SU-DHL-6 (cell line): Measurements from ENCODE around the gene OTOS.

ENCODE experiments used
- H2AFZ ChIP-seq: fragments of 200-600 bp; sonication (generic); 2 replicates; pipeline ENCODE4 v1.6.1; 2014; ENCODE audit warnings: low read depth, mild to moderate bottlenecking, moderate library complexity, mixed read lengths, antibody characterized with exemption, low read length; ENCODE audit not compliant: severe bottlenecking
- H3F3A ChIP-seq: fragments of 200-600 bp; shearing (Covaris generic); 2 replicates; pipeline ENCODE4 v1.6.0; 2016; ENCODE audit warnings: antibody characterized with exemption, mild to moderate bottlenecking; ENCODE audit not compliant: insufficient read depth
- H3K27ac ChIP-seq: fragments of 200-600 bp; sonication (generic); 2 replicates; pipeline ENCODE4 v1.5.1; 2016; ENCODE audit warnings: low read depth, mild to moderate bottlenecking, low read length, moderate library complexity, mixed read lengths
- H3K27me3 ChIP-seq: fragments of 200-600 bp; sonication (generic), shearing (Covaris generic); 2 replicates; pipeline ENCODE4 v1.6.0; 2014; ENCODE audit warnings: mild to moderate bottlenecking, low read length
- H3K36me3 ChIP-seq: fragments of 200-600 bp; sonication (generic); 2 replicates; pipeline ENCODE4 v1.6.1; 2014; ENCODE audit warnings: mild to moderate bottlenecking, low read length, mixed read lengths
- H3K4me2 ChIP-seq: fragments of 300-600, 200-600 bp; shearing (Covaris generic), sonication (generic); 2 replicates; pipeline ENCODE4 v1.6.0; 2014; ENCODE audit warnings: low read length, low read depth, mild to moderate bottlenecking; ENCODE audit not compliant: poor library complexity, severe bottlenecking
- H3K4me3 ChIP-seq: fragments of 200-600 bp; sonication (generic); 2 replicates; pipeline ENCODE4 v1.5.1; 2014; ENCODE audit warnings: antibody characterized with exemption, low read length, mild to moderate bottlenecking, mixed read lengths; ENCODE audit not compliant: insufficient read depth, poor library complexity, severe bottlenecking
- H3K79me2 ChIP-seq: fragments of 200-600 bp; sonication (generic); 2 replicates; pipeline ENCODE4 v1.6.1; 2014; ENCODE audit warnings: mild to moderate bottlenecking, low read length, moderate library complexity; ENCODE audit not compliant: insufficient read depth
- H3K9ac ChIP-seq: fragments of 200-600 bp; sonication (generic); 2 replicates; pipeline ENCODE4 v1.7.0; 2014; ENCODE audit warnings: mild to moderate bottlenecking, low read length
- H3K9me2 ChIP-seq: fragments of 200-600 bp; sonication (generic); replicated peaks from 2 replicates; pipeline ENCODE4 v1.6.1; 2014; ENCODE audit warnings: low read length; ENCODE audit not compliant: insufficient read depth
- H3K9me3 ChIP-seq: fragments of 200-600 bp; sonication (generic); 2 replicates; pipeline ENCODE4 v1.6.1; 2014; ENCODE audit warnings: low read length, mixed read lengths; ENCODE audit not compliant: insufficient read depth
- H4K20me1 ChIP-seq: fragments of 200-600 bp; sonication (generic); 2 replicates; pipeline ENCODE4 v1.6.1; 2014; ENCODE audit warnings: low read depth, mild to moderate bottlenecking, antibody characterized with exemption, low read length, moderate library complexity, mixed read lengths
- EZH2phosphoT487 ChIP-seq: fragments of 200-600 bp; sonication (generic), shearing (Covaris generic); conservative IDR thresholded peaks from 2 replicates; pipeline ENCODE4 v1.6.1; 2018; ENCODE audit warnings: mild to moderate bottlenecking, antibody characterized with exemption, low read length, moderate library complexity, mixed read lengths
- TF ChIP-seq, protein P1 (sequence below): fragments of 200-600 bp; sonication (generic); IDR thresholded peaks from one replicate; pipeline ENCODE4 v1.5.1; 2017; ENCODE audit warnings: antibody characterized with exemption, mild to moderate bottlenecking, low read length, moderate library complexity; ENCODE audit not compliant: insufficient read depth, poor library complexity, severe bottlenecking

OTOS gene

GRCh38 chr2:240135706-240136012 is 4.8 kb downstream of the OTOS start:
- H3K27ac ChIP-seq, result no peak overlapping the region
- no peaks in the 10 kb centered on the region for H3F3A ChIP-seq
- H2AFZ ChIP-seq, result peak overlapping the region; percentile 95
- H3K4me3 ChIP-seq, result peak overlapping the region; percentile 97
- H3K79me2 ChIP-seq, result peaks cover 19% of the 10 kb centered on the region
- TF ChIP-seq, protein P1, sequence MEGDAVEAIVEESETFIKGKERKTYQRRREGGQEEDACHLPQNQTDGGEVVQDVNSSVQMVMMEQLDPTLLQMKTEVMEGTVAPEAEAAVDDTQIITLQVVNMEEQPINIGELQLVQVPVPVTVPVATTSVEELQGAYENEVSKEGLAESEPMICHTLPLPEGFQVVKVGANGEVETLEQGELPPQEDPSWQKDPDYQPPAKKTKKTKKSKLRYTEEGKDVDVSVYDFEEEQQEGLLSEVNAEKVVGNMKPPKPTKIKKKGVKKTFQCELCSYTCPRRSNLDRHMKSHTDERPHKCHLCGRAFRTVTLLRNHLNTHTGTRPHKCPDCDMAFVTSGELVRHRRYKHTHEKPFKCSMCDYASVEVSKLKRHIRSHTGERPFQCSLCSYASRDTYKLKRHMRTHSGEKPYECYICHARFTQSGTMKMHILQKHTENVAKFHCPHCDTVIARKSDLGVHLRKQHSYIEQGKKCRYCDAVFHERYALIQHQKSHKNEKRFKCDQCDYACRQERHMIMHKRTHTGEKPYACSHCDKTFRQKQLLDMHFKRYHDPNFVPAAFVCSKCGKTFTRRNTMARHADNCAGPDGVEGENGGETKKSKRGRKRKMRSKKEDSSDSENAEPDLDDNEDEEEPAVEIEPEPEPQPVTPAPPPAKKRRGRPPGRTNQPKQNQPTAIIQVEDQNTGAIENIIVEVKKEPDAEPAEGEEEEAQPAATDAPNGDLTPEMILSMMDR, result no peak
- TF ChIP-seq EZH2phosphoT487, result no peak
- no peaks in the 10 kb centered on the region for H3K36me3 ChIP-seq
- H3K9me2 ChIP-seq, result no peaks in the 10 kb centered on the region
- H3K9me3 ChIP-seq, result no peaks in the 10 kb centered on the region
- H3K9ac ChIP-seq, result peak overlapping the region; percentile 93
- H4K20me1 ChIP-seq, result no peaks in the 10 kb centered on the region
- no peaks in the 10 kb centered on the region for H3K27me3 ChIP-seq
- peak overlapping the region; percentile 90 for H3K4me2 ChIP-seq

DNA sequence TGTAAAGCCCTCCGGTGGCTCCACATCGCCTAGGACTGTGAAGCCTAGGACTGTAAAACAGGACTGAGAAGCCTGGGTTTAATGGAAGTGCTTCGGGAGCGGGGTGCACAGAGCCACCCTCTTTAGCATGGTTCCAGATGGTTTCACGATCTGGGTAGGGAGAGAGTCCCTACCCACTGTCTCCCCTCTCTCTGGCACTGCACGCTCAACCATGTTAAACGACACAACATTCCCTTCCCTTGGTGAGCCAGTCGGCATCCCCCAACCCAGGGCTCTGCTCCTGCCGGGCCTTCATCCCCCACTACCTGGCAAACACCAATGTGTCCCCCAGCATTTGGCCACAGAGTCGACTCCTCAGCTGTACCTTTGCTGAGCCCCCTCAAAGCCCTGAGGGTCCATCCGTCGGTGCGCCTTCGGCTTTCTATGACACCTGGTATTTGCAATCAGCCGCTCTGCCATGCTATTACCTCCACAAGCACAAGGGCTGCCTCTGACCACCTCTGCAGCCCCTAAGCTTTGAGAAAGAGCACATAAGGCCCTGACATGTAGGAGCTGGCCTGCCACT is 5.4 kb downstream of the OTOS start:
- no peaks in the 10 kb centered on the region for H3F3A ChIP-seq
- H3K27ac ChIP-seq, result no peak overlapping the region
- H3K79me2 ChIP-seq, result peaks cover 19% of the 10 kb centered on the region
- H3K4me3 ChIP-seq, result peak overlapping the region; percentile 97
- TF ChIP-seq, protein P1, result no peak
- no peak for TF ChIP-seq EZH2phosphoT487
- peak overlapping the region; percentile 93 for H3K9ac ChIP-seq
- no peaks in the 10 kb centered on the region for H3K27me3 ChIP-seq
- H3K9me3 ChIP-seq, result no peaks in the 10 kb centered on the region
- H4K20me1 ChIP-seq, result no peaks in the 10 kb centered on the region
- H3K9me2 ChIP-seq, result no peaks in the 10 kb centered on the region
- H3K4me2 ChIP-seq, result peak overlapping the region; percentile 90
- H3K36me3 ChIP-seq, result no peaks in the 10 kb centered on the region
- H2AFZ ChIP-seq, result no peak overlapping the region

GRCh38 chr2:240134466-240134865 is 6.0 kb downstream of the OTOS start:
- H3K4me2 ChIP-seq, result peak overlapping the region; percentile 90
- TF ChIP-seq EZH2phosphoT487, result no peak
- TF ChIP-seq, protein P1, result no peak

More at GRCh38 chr2:240134466-240134865, 6.0 kb downstream of the OTOS start:
- H3K36me3 ChIP-seq, result no peaks in the 10 kb centered on the region
- H4K20me1 ChIP-seq, result no peaks in the 10 kb centered on the region
- H3F3A ChIP-seq, result no peaks in the 10 kb centered on the region
- H3K27me3 ChIP-seq, result no peaks in the 10 kb centered on the region
- H3K9me3 ChIP-seq, result no peaks in the 10 kb centered on the region
- H3K9me2 ChIP-seq, result no peaks in the 10 kb centered on the region
- H3K79me2 ChIP-seq, result peaks cover 19% of the 10 kb centered on the region
- H3K27ac ChIP-seq, result no peak overlapping the region
- H3K4me3 ChIP-seq, result no peak overlapping the region
- 0 out of 2 replicates have a peak overlapping the region, but pooled peaks have one; percentile 93 for H3K9ac ChIP-seq
- no peak overlapping the region for H2AFZ ChIP-seq
